Measurements from ENCODE around the gene SLC22A16.

SLC22A16 gene

GRCh38 chr6:110401585-110402176 lies 74.7 kb downstream of the SLC22A16 start:
- no peak for TF ChIP-seq CTCF (IDR thresholded peaks at IDR 0.05; ENCODE audit: extremely low read depth, missing control alignments)
- no peak for DNase-seq (ENCODE audit: low spot score)

- DNase-seq (ENCODE audit: low spot score), result no peak
- TF ChIP-seq CTCF (IDR thresholded peaks at IDR 0.05; ENCODE audit: extremely low read depth, missing control alignments), result no peak
Measured at GRCh38 chr6:110400208-110400607, 76.2 kb downstream of the SLC22A16 start.

GRCh38 chr6:110399219-110400071 lies 77.0 kb downstream of the SLC22A16 start:
- no peak for DNase-seq (ENCODE audit: low spot score)
- TF ChIP-seq CTCF (IDR thresholded peaks at IDR 0.05; ENCODE audit: extremely low read depth, missing control alignments), result no peak

- TF ChIP-seq CTCF (IDR thresholded peaks at IDR 0.05; ENCODE audit: extremely low read depth, missing control alignments), result no peak
- DNase-seq (ENCODE audit: low spot score), result no peak
Measured at GRCh38 chr6:110398778-110399177, 77.6 kb downstream of the SLC22A16 start.

GRCh38 chr6:110395221-110395620 lies 81.2 kb downstream of the SLC22A16 start:
- DNase-seq (ENCODE audit: low spot score), result no peak

GRCh38 chr6:110394409-110394808 lies 82.0 kb downstream of the SLC22A16 start:
- TF ChIP-seq CTCF (IDR thresholded peaks at IDR 0.05; ENCODE audit: extremely low read depth, missing control alignments), result no peak
- DNase-seq (ENCODE audit: low spot score), result no peak

More at GRCh38 chr6:110395221-110395620, 81.2 kb downstream of the SLC22A16 start:
- TF ChIP-seq CTCF (IDR thresholded peaks at IDR 0.05; ENCODE audit: extremely low read depth, missing control alignments), result no peak

GRCh38 chr6:110392727-110393126 lies 83.7 kb downstream of the SLC22A16 start:
- no peak for TF ChIP-seq CTCF (IDR thresholded peaks at IDR 0.05; ENCODE audit: extremely low read depth, missing control alignments)
- DNase-seq (ENCODE audit: low spot score), result no peak

Data from GM20000 (cell line).